Measurements from ENCODE around the gene PGRMC2. TPM values are rescaled to one million over a fixed set of nuclear protein-coding genes. Genes with fewer than 3 reads are reported as not detected.

PGRMC2 gene
- polyA plus RNA-seq, 2 of the 4 experiments (the other 2 are of a cell fraction) = 48.1 to 124 TPM

GRCh38 chr4:128307123-128307571 lies 19.5 kb upstream of the PGRMC2 start:
- no peak for FAIRE-seq
- POLR2A ChIA-PET = no interaction called here

GRCh38 chr4:128305942-128306341 lies 18.3 kb upstream of the PGRMC2 start:
- TF ChIP-seq ATOH8 (CRISPR knock-in tag; IDR thresholded peaks at IDR 0.05; ENCODE audit: low read depth) = no peak
- no peak for TF ChIP-seq CHD2 (IDR thresholded peaks at IDR 0.05; ENCODE audit: low read length, partially characterized antibody)
- no peak for TF ChIP-seq TFCP2L1 (CRISPR knock-in tag; IDR thresholded peaks at IDR 0.05)
- TF ChIP-seq MYC (IDR thresholded peaks at IDR 0.05; ENCODE audit: borderline replicate concordance, low read length) = no peak
- no peak for TF ChIP-seq ZNF302 (CRISPR knock-in tag; IDR thresholded peaks at IDR 0.05)
- no peak for TF ChIP-seq EP300 (IDR thresholded peaks at IDR 0.05)
- TF ChIP-seq CBX8 (IDR thresholded peaks at IDR 0.05) = no peak
- no peak for TF ChIP-seq CTCF (IDR thresholded peaks at IDR 0.05)
- TF ChIP-seq EHMT2 (IDR thresholded peaks at IDR 0.05; ENCODE audit: low read depth) = no peak
- no peak for TF ChIP-seq NFE2L2 (conservative IDR thresholded peaks at IDR 0.05; ENCODE audit: low read length)
- TF ChIP-seq BHLHE40 (IDR thresholded peaks at IDR 0.05; ENCODE audit: low read depth, low read length) = no peak
- TF ChIP-seq PHF8 (IDR thresholded peaks at IDR 0.05; ENCODE audit: borderline replicate concordance, low read depth) = no peak
- TF ChIP-seq ZFP36 (IDR thresholded peaks at IDR 0.05; ENCODE audit: borderline replicate concordance, partially characterized antibody) = no peak
- TF ChIP-seq RCOR1 (IDR thresholded peaks at IDR 0.05; ENCODE audit: low read depth, low read length) = no peak
- TF ChIP-seq CBX2 (IDR thresholded peaks at IDR 0.05; ENCODE audit: borderline replicate concordance, low read depth) = no peak
- 62% methylated on average over 2 of the region's 2 CpGs for WGBS (ENCODE audit: missing lambda C conversion rate)
- FAIRE-seq = no peak
- no peaks in the 10 kb centered on the region for H3K9me3 ChIP-seq
- POLR2A ChIA-PET = interaction anchor here (0.6 kb wide), 1 partner anchor 340 kb away, joined by 3 read pairs; no protein-coding TSS in a partner anchor
- peaks cover 12% of the 10 kb centered on the region for H3K4me1 ChIP-seq
- no peak overlapping the region for H3K4me2 ChIP-seq
- no peak overlapping the region for H3K4me3 ChIP-seq
- no peak for ATAC-seq
- no peak overlapping the region for H3K27ac ChIP-seq
- DNase-seq (ENCODE audit: low read depth in 1 of 2, low spot score in 1 of 2) = no peak
- CTCF ChIA-PET = interaction anchor here (1.3 to 1.5 kb wide), 2 partner anchors 9 to 101 kb away, joined by 3 to 6 read pairs; no protein-coding TSS in a partner anchor

More at GRCh38 chr4:128307123-128307571, 19.5 kb upstream of the PGRMC2 start:
- no peak for TF ChIP-seq CHD4 (IDR thresholded peaks at IDR 0.05; ENCODE audit: borderline replicate concordance)
- TF ChIP-seq CHD2 (IDR thresholded peaks at IDR 0.05; ENCODE audit: low read length, partially characterized antibody) = no peak
- no peak for TF ChIP-seq REST (IDR thresholded peaks at IDR 0.05)
- TF ChIP-seq RARB (CRISPR knock-in tag; IDR thresholded peaks at IDR 0.05) = no peak
- no peak overlapping the region for H3K4me3 ChIP-seq
- WGBS (ENCODE audit: missing lambda C conversion rate) = 50% methylated on average over 1 of the region's 1 CpG
- no peak overlapping the region for H3K4me2 ChIP-seq
- DNase-seq (ENCODE audit: low read depth in 1 of 2, low spot score in 1 of 2) = no peak
- no peaks in the 10 kb centered on the region for H3K9me3 ChIP-seq
- no peak for ATAC-seq
- H3K27ac ChIP-seq = no peak overlapping the region; a peak in 1 of 6 replicates
- CTCF ChIA-PET = no interaction called here
- peaks cover 14% of the 10 kb centered on the region for H3K4me1 ChIP-seq
